SK-N-SH (cell line): ENCODE measurements around the gene ZGLP1. TPM values are rescaled to one million over a fixed set of nuclear protein-coding genes. Genes with fewer than 3 reads are reported as not detected.

ENCODE experiments used
- CTCF ChIA-PET: fragments of 300-600, 350-600 bp; formaldehyde crosslinking; extraction: SDS; loops from one replicate; lab custom pipeline; 2021; lab: Yijun Ruan, JAX
- POLR2A ChIA-PET: fragments of 350-600 bp; sonication (Branson Sonifier 250); formaldehyde crosslinking; extraction: SDS; loops from one replicate; lab custom pipeline; 2020; ENCODE audit warnings: antibody characterized with exemption, inconsistent platforms; lab: Yijun Ruan, JAX
- DNase-seq: peaks from one replicate; pipeline ENCODE4 v3.0.0; 2012
- H2AFZ ChIP-seq: fragments of 200-600 bp; sonication (generic); 2 replicates; pipeline ENCODE4 v1.8.1; 2016; ENCODE audit warnings: antibody characterized with exemption, mild to moderate bottlenecking, low read depth
- H3F3A ChIP-seq: fragments of 200-600 bp; sonication (generic); replicated peaks from 2 replicates; pipeline ENCODE3; 2016; ENCODE audit warnings: antibody characterized with exemption, mild to moderate bottlenecking; ENCODE audit not compliant: insufficient read depth
- H3K27ac ChIP-seq, 2 experiments: fragments of 200-500 bp in 1 of 2; fragments of 200-600 bp in 1 of 2; sonication (Bioruptor generic) in 1 of 2; sonication (generic), shearing (Covaris generic) in 1 of 2; 2 replicates each; pipeline versions ENCODE4 v1.5.1 to v1.6.1; 2014 to 2016; ENCODE audit warnings: low read depth in 2 of 2, inconsistent platforms in 1 of 2, low read length in 1 of 2, mild to moderate bottlenecking in 1 of 2, mixed read lengths in 1 of 2
- H3K27me3 ChIP-seq: fragments of 200-600 bp; sonication (generic), shearing (Covaris generic); 2 replicates; pipeline ENCODE4 v1.6.1; 2016; ENCODE audit warnings: mixed run types; ENCODE audit not compliant: insufficient read depth
- H3K36me3 ChIP-seq, 2 experiments: fragments of 200-500 bp in 1 of 2; fragments of 200-600 bp in 1 of 2; sonication (Bioruptor generic) in 1 of 2; sonication (generic) in 1 of 2; replicated peaks in 1 of 2; 2 replicates each; pipeline versions ENCODE3 to v1.5.1; 2014 to 2016; ENCODE audit warnings: low read length in 1 of 2, mild to moderate bottlenecking in 1 of 2; ENCODE audit not compliant: insufficient read depth in 2 of 2, control insufficient read depth in 1 of 2
- H3K4me1 ChIP-seq, 2 experiments: fragments of 200-500 bp in 1 of 2; fragments of 200-600 bp in 1 of 2; sonication (Bioruptor generic) in 1 of 2; sonication (generic), shearing (Covaris generic) in 1 of 2; 2 replicates each; pipeline versions ENCODE4 v1.5.1 to v1.6.1; 2014 to 2016; ENCODE audit warnings: low read depth in 1 of 2, low read length in 1 of 2, mixed run types in 1 of 2; ENCODE audit not compliant: insufficient read depth in 2 of 2, control insufficient read depth in 1 of 2
- H3K4me2 ChIP-seq: fragments of 200-600 bp; sonication (generic), shearing (Covaris generic); 2 replicates; pipeline ENCODE4 v1.6.1; 2017; ENCODE audit warnings: mixed run types
- H3K4me3 ChIP-seq, 2 experiments: fragments of 200-500 bp in 1 of 2; fragments of 200-600 bp in 1 of 2; sonication (Bioruptor generic) in 1 of 2; sonication (generic), shearing (Covaris generic) in 1 of 2; 2 replicates each; pipeline versions ENCODE4 v1.5.1 to v1.8.1; 2014 to 2016; ENCODE audit warnings: low read depth in 2 of 2, inconsistent platforms in 1 of 2, low read length in 1 of 2, mild to moderate bottlenecking in 1 of 2, mixed read lengths in 1 of 2, moderate library complexity in 1 of 2
- H3K79me2 ChIP-seq: fragments of 200-600 bp; sonication (generic); 2 replicates; pipeline ENCODE4 v1.8.1; 2017; ENCODE audit warnings: mild to moderate bottlenecking; ENCODE audit not compliant: insufficient read depth
- H3K9ac ChIP-seq: fragments of 200-600 bp; sonication (generic); 2 replicates; pipeline ENCODE4 v1.6.1; 2017; ENCODE audit warnings: mixed run types
- H3K9me2 ChIP-seq: fragments of 200-600 bp; sonication (generic); 2 replicates; pipeline ENCODE4 v1.6.1; 2017; ENCODE audit warnings: mixed run types
- H3K9me3 ChIP-seq: fragments of 200-600 bp; sonication (generic); 2 replicates; pipeline ENCODE4 v1.6.1; 2017; ENCODE audit warnings: mixed run types, mild to moderate bottlenecking, moderate library complexity
- H4K20me1 ChIP-seq: fragments of 200-600 bp; sonication (generic); 2 replicates; pipeline ENCODE4 v1.6.1; 2017; ENCODE audit warnings: mild to moderate bottlenecking, mixed run types; ENCODE audit not compliant: insufficient read depth
- CHD2 ChIP-seq: fragments of 150-350 bp; IDR thresholded peaks from 2 replicates; pipeline ENCODE4 v1.6.1; 2018; ENCODE audit warnings: low read length; ENCODE audit not compliant: partially characterized antibody
- CTCF ChIP-seq: fragments of 200-600 bp; sonication (generic); IDR thresholded peaks from 2 replicates; pipeline ENCODE4 v1.6.1; 2017; ENCODE audit warnings: antibody characterized with exemption, mild to moderate bottlenecking, moderate library complexity
- ELF1 ChIP-seq: IDR thresholded peaks from 2 replicates; pipeline ENCODE4 v1.4.0; 2012
- EP300 ChIP-seq, 2 experiments: IDR thresholded peaks; 2 replicates each; pipeline versions ENCODE4 v1.4.0 to v1.6.1; 2012; ENCODE audit warnings: borderline replicate concordance in 1 of 2, low read depth in 1 of 2, low read length in 1 of 2
- FOSL2 ChIP-seq: IDR thresholded peaks from 2 replicates; pipeline ENCODE4 v1.4.0; 2012; ENCODE audit warnings: low read depth, mild to moderate bottlenecking, moderate library complexity, borderline replicate concordance
- GABPA ChIP-seq: IDR thresholded peaks from 2 replicates; pipeline ENCODE4 v1.4.0; 2012; ENCODE audit warnings: low read depth, mild to moderate bottlenecking
- GATA2 ChIP-seq: sonication (generic); formaldehyde crosslinking; IDR thresholded peaks from 2 replicates; pipeline ENCODE4 v1.5.0; 2020; ENCODE audit warnings: mild to moderate bottlenecking, missing genetic modification reagents
- IRF3 ChIP-seq: fragments of 150-350 bp; IDR thresholded peaks from 2 replicates; pipeline ENCODE4 v1.6.1; 2016; ENCODE audit warnings: mild to moderate bottlenecking, low read depth, low read length
- JUND ChIP-seq: IDR thresholded peaks from 2 replicates; pipeline ENCODE4 v1.4.0; 2012
- NFIC ChIP-seq: IDR thresholded peaks from 2 replicates; pipeline ENCODE4 v1.4.0; 2012; ENCODE audit warnings: borderline replicate concordance
- PBX3 ChIP-seq: IDR thresholded peaks from 2 replicates; pipeline ENCODE4; 2012
- RCOR1 ChIP-seq: fragments of 150-350 bp; IDR thresholded peaks from 2 replicates; pipeline ENCODE4 v1.6.1; 2017; ENCODE audit warnings: antibody characterized with exemption, low read length
- REST ChIP-seq: IDR thresholded peaks from 2 replicates; pipeline ENCODE4 v1.6.1; 2012; ENCODE audit warnings: mild to moderate bottlenecking, low read depth, low read length, moderate library complexity
- RFX5 ChIP-seq: IDR thresholded peaks from 2 replicates; pipeline ENCODE4 v1.6.1; 2012; ENCODE audit warnings: mild to moderate bottlenecking, improper control_type of control experiment, low read length
- SIN3A ChIP-seq: IDR thresholded peaks from 2 replicates; pipeline ENCODE4 v1.6.1; 2012; ENCODE audit warnings: low read depth, mild to moderate bottlenecking, low read length, moderate library complexity, borderline replicate concordance
- TAF1 ChIP-seq: IDR thresholded peaks from 2 replicates; pipeline ENCODE4 v1.6.1; 2012; ENCODE audit warnings: low read depth, mild to moderate bottlenecking, low read length, moderate library complexity, borderline replicate concordance
- TCF12 ChIP-seq: IDR thresholded peaks from 2 replicates; pipeline ENCODE4 v1.4.0; 2012
- TEAD4 ChIP-seq: IDR thresholded peaks from 2 replicates; pipeline ENCODE4 v1.4.0; 2012; ENCODE audit warnings: mild to moderate bottlenecking, borderline replicate concordance; ENCODE audit not compliant: insufficient read depth
- YY1 ChIP-seq: IDR thresholded peaks from 2 replicates; pipeline ENCODE4 v1.4.0; 2012; ENCODE audit warnings: low read depth, mild to moderate bottlenecking
- ZBTB33 ChIP-seq: IDR thresholded peaks from 2 replicates; pipeline ENCODE4 v1.4.0; 2012; ENCODE audit warnings: low read depth, borderline replicate concordance
- WGBS: methylation state at CpG from one replicate; pipeline ENCODE4 v1.1.6; 2017; ENCODE audit warnings: low lambda C conversion rate; 5-methylcytosine and 5-hydroxymethylcytosine counted together
- polyA plus RNA-seq, 3 experiments: library from polyadenylated mRNA; depleted of rRNA; stranded (reverse); fragments of >200 nt; gene quantifications; 2 replicates each; pipeline ENCODE4 v1.2.3, GENCODE V29; 2012

ZGLP1 gene
- polyA plus RNA-seq, 1 of the 3 experiments (the other 2 are of a cell fraction) = 1.8 TPM

- WGBS = 89% methylated on average over 19 of the region's 29 CpGs
- POLR2A ChIA-PET = interaction anchor here (0.8 to 1.4 kb wide), 4 partner anchors 8 to 63 kb away, joined by 3 to 8 read pairs (median 4); partner anchors contain the start of genes ICAM1, RAVER1 and TYK2
- Histone ChIP-seq H2AFZ (no peak overlapping the region), H3K36me3 (peaks cover 4 to 33% of the 10 kb centered on the region in 2 experiments), H3K9ac (no peak overlapping the region), H3K4me2 (no peak overlapping the region), H3K4me1 (peaks cover 0 to 17% of the 10 kb centered on the region in 2 experiments; a peak in 1 of 4 replicates), H3K27ac (peak overlapping the region in 1 of 2 experiments; percentile 85; a peak in 2 of 4 replicates), H3K9me3 (no peaks in the 10 kb centered on the region)
- CTCF ChIA-PET = interaction anchor here (1.2 to 3.2 kb wide), 7 partner anchors 16 to 73 kb away, joined by 3 to 16 read pairs (median 3); partner anchors contain the start of genes ICAM1 and ICAM5
- TF ChIP-seq JUND = no peak
- TF ChIP-seq YY1 = no peak
- no peak for TF ChIP-seq TEAD4
- no peak for TF ChIP-seq CHD2
- TF ChIP-seq FOSL2 = no peak
- no peak for TF ChIP-seq NFIC
- no peak for TF ChIP-seq REST
- TF ChIP-seq GATA2 (CRISPR knock-in tag) = no peak
- TF ChIP-seq PBX3 = no peak
- no peak for TF ChIP-seq EP300 (IDR thresholded peaks at IDR 0.05; ENCODE audit: borderline replicate concordance in 1 of 2, low read depth in 1 of 2, low read length in 1 of 2)
- no peak for TF ChIP-seq RFX5
- no peak for TF ChIP-seq ELF1
- no peak for TF ChIP-seq RCOR1
- no peak for TF ChIP-seq TAF1
- no peak for TF ChIP-seq SIN3A
- TF ChIP-seq CTCF = no peak
- TF ChIP-seq ZBTB33 = no peak
- no peak for TF ChIP-seq TCF12
- TF ChIP-seq IRF3 = no peak
- TF ChIP-seq GABPA = no peak
- TF ChIP-seq, all 33 proteins: peak for 0
- Histone ChIP-seq H4K20me1 (no peaks in the 10 kb centered on the region), H3K9me2 (no peaks in the 10 kb centered on the region), H3K4me3 (no peak overlapping the region), H3K79me2 (peaks cover 12% of the 10 kb centered on the region; the same call in 1 of the 2 replicates), H3F3A (peaks cover 6% of the 10 kb centered on the region), H3K27me3 (no peaks in the 10 kb centered on the region)
- no peak for DNase-seq
Observed at GRCh38 chr19:10317045-10317856, 7.6 kb upstream of the ZGLP1 start.
